GM18499 (cell line): ENCODE results near the gene TAF11L8.
"Not testable (repeated sequence)": the region's sequence is repeated elsewhere in the genome, so short reads cannot be mapped to it uniquely, and the experiment has no call there.

Experiments used
- ATAC-seq: cut with Tn5 transposase; IDR thresholded peaks from one replicate; pipeline ENCODE4 v1.9.1; 2021; ENCODE audit warnings: moderate number of reproducible peaks; ENCODE audit not compliant: insufficient read depth, unreplicated experiment

The TAF11L8 gene

GRCh38 chr5:17590860-17591259 lies at the start of gene TAF11L8:
TSS of gene TAF11L8 (minus strand) at chr5:17590960.
- ATAC-seq: not testable (repeated sequence)

- no peak for ATAC-seq
Observed at GRCh38 chr5:17634160-17634559, 43.4 kb upstream of the TAF11L8 start, which contains the start of gene TAF11L14. TSS of gene TAF11L14 (plus strand) at chr5:17634460.

- not testable (repeated sequence) for ATAC-seq
Observed at GRCh38 chr5:17631788-17632187, 41.0 kb upstream of the TAF11L8 start, which contains the start of gene TAF11L13. TSS of gene TAF11L13 (plus strand) at chr5:17632088.

- ATAC-seq: no peak
Observed at GRCh38 chr5:17625686-17626085, 34.9 kb upstream of the TAF11L8 start.

- no peak for ATAC-seq
Observed at GRCh38 chr5:17620627-17621026, 29.9 kb upstream of the TAF11L8 start.

- ATAC-seq: no peak
Observed at GRCh38 chr5:17619354-17619753, 28.6 kb upstream of the TAF11L8 start.

- ATAC-seq: no peak
Observed at GRCh38 chr5:17614872-17615605, 24.3 kb upstream of the TAF11L8 start.

GRCh38 chr5:17610092-17610491 lies 19.3 kb upstream of the TAF11L8 start, which contains the start of gene TAF11L12:
TSS of gene TAF11L12 (plus strand) at chr5:17610392.
- ATAC-seq: not testable (repeated sequence)

- not testable (repeated sequence) for ATAC-seq
Observed at GRCh38 chr5:17607461-17607860, 16.7 kb upstream of the TAF11L8 start.

- ATAC-seq: no peak
Observed at GRCh38 chr5:17604951-17605350, 14.2 kb upstream of the TAF11L8 start.

- ATAC-seq: not testable (repeated sequence)
Observed at GRCh38 chr5:17603880-17604279, 13.1 kb upstream of the TAF11L8 start, which contains the start of gene TAF11L11. TSS of gene TAF11L11 (plus strand) at chr5:17604183.

GRCh38 chr5:17597728-17598127 lies 7.0 kb upstream of the TAF11L8 start, which contains the start of gene TAF11L10:
TSS of gene TAF11L10 (minus strand) at chr5:17597828.
- not testable (repeated sequence) for ATAC-seq

- not testable (repeated sequence) for ATAC-seq
Observed at GRCh38 chr5:17594255-17594654, 3.5 kb upstream of the TAF11L8 start, which contains the start of gene TAF11L9. TSS of gene TAF11L9 (minus strand) at chr5:17594394.

GRCh38 chr5:17585658-17586057 lies 5.1 kb downstream of the TAF11L8 start, which contains the start of gene TAF11L7:
TSS of gene TAF11L7 (minus strand) at chr5:17585758.
- ATAC-seq: not testable (repeated sequence)
